KMS-11 (cell line): Measurements from ENCODE around the gene ZNF557.

ENCODE experiments used
- H2AFZ ChIP-seq: fragments of 200-600 bp; sonication (generic); 2 replicates; pipeline ENCODE4 v1.6.1; 2016; ENCODE audit warnings: antibody characterized with exemption, mixed run types, low read depth
- H3K27ac ChIP-seq: fragments of 200-600 bp; sonication (generic); 2 replicates; pipeline ENCODE4 v1.6.1; 2016; ENCODE audit warnings: mild to moderate bottlenecking, mixed run types
- H3K27me3 ChIP-seq: fragments of 200-600 bp; sonication (generic); 2 replicates; pipeline ENCODE4 v1.6.1; 2017; ENCODE audit warnings: mild to moderate bottlenecking, low read depth, mixed run types, moderate library complexity; ENCODE audit not compliant: insufficient read depth
- H3K36me3 ChIP-seq: fragments of 200-600 bp; sonication (generic); 2 replicates; pipeline ENCODE4 v1.6.1; 2017; ENCODE audit warnings: mild to moderate bottlenecking, mixed run types; ENCODE audit not compliant: insufficient read depth
- H3K4me1 ChIP-seq: fragments of 200-600 bp; sonication (generic); 2 replicates; pipeline ENCODE4 v1.6.1; 2016; ENCODE audit warnings: mild to moderate bottlenecking, low read depth, mixed run types; ENCODE audit not compliant: poor library complexity, severe bottlenecking
- H3K4me2 ChIP-seq: fragments of 200-600 bp; sonication (generic); 2 replicates; pipeline ENCODE4 v1.7.0; 2016; ENCODE audit warnings: mild to moderate bottlenecking, mixed run types
- H3K4me3 ChIP-seq: fragments of 200-600 bp; sonication (generic); IDR thresholded peaks from 2 replicates; pipeline ENCODE4 v1.6.1; 2017; ENCODE audit warnings: low read depth, low read length, mixed read lengths; ENCODE audit not compliant: insufficient read depth
- H3K79me2 ChIP-seq: fragments of 200-600 bp; sonication (generic); 2 replicates; pipeline ENCODE4 v1.6.1; 2016; ENCODE audit warnings: low read depth, mixed run types; ENCODE audit not compliant: insufficient read depth
- H3K9ac ChIP-seq: fragments of 200-600 bp; sonication (generic); 2 replicates; pipeline ENCODE4 v1.6.1; 2016; ENCODE audit warnings: mild to moderate bottlenecking, mixed run types
- H4K20me1 ChIP-seq: fragments of 200-600 bp; sonication (generic); 2 replicates; pipeline ENCODE4 v1.6.1; 2016; ENCODE audit warnings: mild to moderate bottlenecking, mixed run types; ENCODE audit not compliant: insufficient read depth
- TF ChIP-seq, protein P1 (sequence below): fragments of 200-600 bp; sonication (generic); conservative IDR thresholded peaks from 2 replicates; pipeline ENCODE4 v1.6.1; 2017; ENCODE audit warnings: low read depth, mild to moderate bottlenecking, antibody characterized with exemption, low read length, moderate library complexity, mixed read lengths

ZNF557 gene

GRCh38 chr19:7072541-7072940, 3.0 kb downstream of the ZNF557 start:
- Histone ChIP-seq H3K4me2 (no peak overlapping the region), H3K27me3 (no peaks in the 10 kb centered on the region), H2AFZ (no peak overlapping the region), H3K27ac (no peak overlapping the region), H3K79me2 (peaks cover 21% of the 10 kb centered on the region), H3K4me1 (peaks cover 10% of the 10 kb centered on the region), H3K4me3 (no peak overlapping the region), H3K9ac (no peak overlapping the region), H3K36me3 (peaks cover 8% of the 10 kb centered on the region; the same call in 1 of the 2 replicates), H4K20me1 (no peaks in the 10 kb centered on the region)
- TF ChIP-seq, protein P1, sequence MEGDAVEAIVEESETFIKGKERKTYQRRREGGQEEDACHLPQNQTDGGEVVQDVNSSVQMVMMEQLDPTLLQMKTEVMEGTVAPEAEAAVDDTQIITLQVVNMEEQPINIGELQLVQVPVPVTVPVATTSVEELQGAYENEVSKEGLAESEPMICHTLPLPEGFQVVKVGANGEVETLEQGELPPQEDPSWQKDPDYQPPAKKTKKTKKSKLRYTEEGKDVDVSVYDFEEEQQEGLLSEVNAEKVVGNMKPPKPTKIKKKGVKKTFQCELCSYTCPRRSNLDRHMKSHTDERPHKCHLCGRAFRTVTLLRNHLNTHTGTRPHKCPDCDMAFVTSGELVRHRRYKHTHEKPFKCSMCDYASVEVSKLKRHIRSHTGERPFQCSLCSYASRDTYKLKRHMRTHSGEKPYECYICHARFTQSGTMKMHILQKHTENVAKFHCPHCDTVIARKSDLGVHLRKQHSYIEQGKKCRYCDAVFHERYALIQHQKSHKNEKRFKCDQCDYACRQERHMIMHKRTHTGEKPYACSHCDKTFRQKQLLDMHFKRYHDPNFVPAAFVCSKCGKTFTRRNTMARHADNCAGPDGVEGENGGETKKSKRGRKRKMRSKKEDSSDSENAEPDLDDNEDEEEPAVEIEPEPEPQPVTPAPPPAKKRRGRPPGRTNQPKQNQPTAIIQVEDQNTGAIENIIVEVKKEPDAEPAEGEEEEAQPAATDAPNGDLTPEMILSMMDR = no peak

- Histone ChIP-seq H3K9ac (no peak overlapping the region), H4K20me1 (no peaks in the 10 kb centered on the region), H3K4me1 (peaks cover 10% of the 10 kb centered on the region), H3K79me2 (peaks cover 20% of the 10 kb centered on the region), H3K4me2 (no peak overlapping the region), H2AFZ (no peak overlapping the region), H3K4me3 (no peak overlapping the region), H3K36me3 (peaks cover 21% of the 10 kb centered on the region; the same call in 1 of the 2 replicates), H3K27me3 (no peaks in the 10 kb centered on the region), H3K27ac (no peak overlapping the region)
- TF ChIP-seq, protein P1 = no peak
These were observed 5.3 kb downstream of the ZNF557 start for GRCh38 chr19:7074705-7075282.

- Histone ChIP-seq H3K9ac (no peak overlapping the region), H3K27ac (no peak overlapping the region), H2AFZ (no peak overlapping the region), H3K79me2 (peaks cover 6% of the 10 kb centered on the region; the same call in 1 of the 2 replicates), H4K20me1 (no peaks in the 10 kb centered on the region), H3K4me3 (no peak overlapping the region), H3K4me2 (no peak overlapping the region), H3K36me3 (peaks cover 22% of the 10 kb centered on the region; the same call in 1 of the 2 replicates), H3K4me1 (no peaks in the 10 kb centered on the region), H3K27me3 (no peaks in the 10 kb centered on the region)
- TF ChIP-seq, protein P1 = no peak
These were observed 6.6 kb downstream of the ZNF557 start for GRCh38 chr19:7076151-7076550.

DNA sequence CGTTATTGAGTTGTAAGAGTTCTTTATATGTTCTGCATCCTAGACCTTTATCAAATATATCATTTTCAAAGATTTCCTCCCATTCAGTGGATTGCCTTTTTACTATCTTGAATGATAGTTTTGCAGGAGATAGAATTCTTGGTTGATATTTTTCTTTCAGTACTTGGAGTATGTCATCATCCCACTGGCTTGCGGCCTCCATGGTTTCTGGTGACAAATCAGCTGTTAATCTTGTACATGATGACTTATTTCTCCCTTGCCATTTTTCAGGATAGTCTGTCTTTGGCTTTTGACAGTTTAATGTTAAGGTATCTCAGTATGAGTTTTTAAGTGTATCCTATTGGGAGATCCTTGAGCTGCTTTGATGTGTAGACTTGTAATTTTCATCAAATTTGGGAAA, 8.5 kb downstream of the ZNF557 start:
- H3K27ac ChIP-seq = no peak overlapping the region
- TF ChIP-seq, protein P1 = no peak
- no peak overlapping the region for H2AFZ ChIP-seq
- no peaks in the 10 kb centered on the region for H3K79me2 ChIP-seq
- no peak overlapping the region for H3K9ac ChIP-seq
- H3K36me3 ChIP-seq = peaks cover 32% of the 10 kb centered on the region; the same call in 1 of the 2 replicates
- no peaks in the 10 kb centered on the region for H4K20me1 ChIP-seq
- H3K4me1 ChIP-seq = no peaks in the 10 kb centered on the region
- H3K4me3 ChIP-seq = no peak overlapping the region
- H3K27me3 ChIP-seq = no peaks in the 10 kb centered on the region
- no peak overlapping the region for H3K4me2 ChIP-seq
